Measurements from ENCODE around the gene TMEM79. TPM values are rescaled to one million over a fixed set of nuclear protein-coding genes. Genes with fewer than 3 reads are reported as not detected.
"Not testable (repeated sequence)": the region's sequence is repeated elsewhere in the genome, so short reads cannot be mapped to it uniquely, and the experiment has no call there.

TMEM79 gene
- total RNA-seq, 1 experiment from 2014 or later, result 6.1 TPM

GRCh38 chr1:156320560-156320959, 36.4 kb downstream of the TMEM79 start:
- DNase-seq, result no peak
- Histone ChIP-seq H3K4me2 (ENCODE audit: low read depth, low read length, poor library complexity, severe bottlenecking) (no peak overlapping the region), H3K27me3 (ENCODE audit: low read length) (no peaks in the 10 kb centered on the region), H3K79me2 (ENCODE audit: low read length) (no peaks in the 10 kb centered on the region; the same call in 1 of the 2 replicates), H3K36me3 (ENCODE audit: insufficient read depth, low read length) (peaks cover 65% of the 10 kb centered on the region), H3K27ac (ENCODE audit: low read length) (no peak overlapping the region), H2AFZ (ENCODE audit: low read length) (no peak overlapping the region), H3K4me3 (ENCODE audit: low read length) (no peak overlapping the region), H3K4me1 (ENCODE audit: low read length) (no peaks in the 10 kb centered on the region), H4K20me1 (ENCODE audit: insufficient read depth, low read depth, low read length) (peaks cover 6% of the 10 kb centered on the region; the same call in 1 of the 2 replicates), H3K9me2 (replicated peaks; ENCODE audit: insufficient read depth, low read length) (no peaks in the 10 kb centered on the region), H3K9me3 (ENCODE audit: low read length) (no peaks in the 10 kb centered on the region), H3K9ac (ENCODE audit: low read length) (no peak overlapping the region)

- H3K27me3 ChIP-seq (ENCODE audit: low read length); DNase-seq; H4K20me1 ChIP-seq (ENCODE audit: insufficient read depth, low read depth, low read length); H3K79me2 ChIP-seq (ENCODE audit: low read length); H3K4me1 ChIP-seq (ENCODE audit: low read length); H2AFZ ChIP-seq (ENCODE audit: low read length); H3K9ac ChIP-seq (ENCODE audit: low read length); H3K4me2 ChIP-seq (ENCODE audit: low read depth, low read length, poor library complexity, severe bottlenecking); H3K9me2 ChIP-seq (replicated peaks; ENCODE audit: insufficient read depth, low read length); H3K27ac ChIP-seq (ENCODE audit: low read length); H3K4me3 ChIP-seq (ENCODE audit: low read length); H3K9me3 ChIP-seq (ENCODE audit: low read length): not testable (repeated sequence)
- H3K36me3 ChIP-seq (ENCODE audit: insufficient read depth, low read length), result peaks cover 48% of the 10 kb centered on the region
These were observed 39.1 kb downstream of the TMEM79 start for GRCh38 chr1:156323179-156323578.

GRCh38 chr1:156336242-156336641, 52.1 kb downstream of the TMEM79 start:
- Histone ChIP-seq H3K36me3 (ENCODE audit: insufficient read depth, low read length) (peaks cover 47% of the 10 kb centered on the region), H3K4me2 (ENCODE audit: low read depth, low read length, poor library complexity, severe bottlenecking) (peak overlapping the region; percentile 81), H3K79me2 (ENCODE audit: low read length) (peaks cover 50% of the 10 kb centered on the region), H3K27me3 (ENCODE audit: low read length) (no peaks in the 10 kb centered on the region), H3K9me2 (replicated peaks; ENCODE audit: insufficient read depth, low read length) (no peaks in the 10 kb centered on the region), H3K27ac (ENCODE audit: low read length) (no peak overlapping the region), H2AFZ (ENCODE audit: low read length) (no peak overlapping the region), H4K20me1 (ENCODE audit: insufficient read depth, low read depth, low read length) (peaks cover 17% of the 10 kb centered on the region; the same call in 1 of the 2 replicates), H3K4me3 (ENCODE audit: low read length) (peak overlapping the region; percentile 93), H3K4me1 (ENCODE audit: low read length) (peaks cover 20% of the 10 kb centered on the region), H3K9ac (ENCODE audit: low read length) (peak overlapping the region; percentile 91), H3K9me3 (ENCODE audit: low read length) (no peaks in the 10 kb centered on the region)
- peak; percentile 60 for DNase-seq

- Histone ChIP-seq H3K27me3 (ENCODE audit: low read length) (no peaks in the 10 kb centered on the region), H3K4me3 (ENCODE audit: low read length) (peak overlapping the region; percentile 93), H3K36me3 (ENCODE audit: insufficient read depth, low read length) (peaks cover 44% of the 10 kb centered on the region), H3K4me2 (ENCODE audit: low read depth, low read length, poor library complexity, severe bottlenecking) (peak overlapping the region; percentile 81), H2AFZ (ENCODE audit: low read length) (peak overlapping the region; percentile 17; the same call in 1 of the 2 replicates), H3K9ac (ENCODE audit: low read length) (peak overlapping the region; percentile 91), H3K9me2 (replicated peaks; ENCODE audit: insufficient read depth, low read length) (no peaks in the 10 kb centered on the region), H3K27ac (ENCODE audit: low read length) (peak overlapping the region; percentile 69), H3K4me1 (ENCODE audit: low read length) (peaks cover 20% of the 10 kb centered on the region), H3K9me3 (ENCODE audit: low read length) (no peaks in the 10 kb centered on the region), H4K20me1 (ENCODE audit: insufficient read depth, low read depth, low read length) (peaks cover 17% of the 10 kb centered on the region; the same call in 1 of the 2 replicates), H3K79me2 (ENCODE audit: low read length) (peaks cover 48% of the 10 kb centered on the region)
- no peak for DNase-seq
These were observed 53.1 kb downstream of the TMEM79 start for GRCh38 chr1:156337052-156337887.

GRCh38 chr1:156337888-156338179, 53.7 kb downstream of the TMEM79 start:
- Histone ChIP-seq H3K27me3 (ENCODE audit: low read length) (no peaks in the 10 kb centered on the region), H3K9me3 (ENCODE audit: low read length) (no peaks in the 10 kb centered on the region), H3K36me3 (ENCODE audit: insufficient read depth, low read length) (peaks cover 38% of the 10 kb centered on the region), H3K4me1 (ENCODE audit: low read length) (peaks cover 20% of the 10 kb centered on the region), H3K27ac (ENCODE audit: low read length) (peak overlapping the region; percentile 69), H3K9me2 (replicated peaks; ENCODE audit: insufficient read depth, low read length) (no peaks in the 10 kb centered on the region), H3K4me2 (ENCODE audit: low read depth, low read length, poor library complexity, severe bottlenecking) (peak overlapping the region; percentile 81), H4K20me1 (ENCODE audit: insufficient read depth, low read depth, low read length) (peaks cover 17% of the 10 kb centered on the region; the same call in 1 of the 2 replicates), H3K9ac (ENCODE audit: low read length) (peak overlapping the region; percentile 91), H2AFZ (ENCODE audit: low read length) (peak overlapping the region; percentile 17; the same call in 1 of the 2 replicates), H3K4me3 (ENCODE audit: low read length) (peak overlapping the region; percentile 93), H3K79me2 (ENCODE audit: low read length) (peaks cover 44% of the 10 kb centered on the region)
- DNase-seq, result no peak

- Histone ChIP-seq H3K9me3 (ENCODE audit: low read length) (no peaks in the 10 kb centered on the region), H3K36me3 (ENCODE audit: insufficient read depth, low read length) (peaks cover 35% of the 10 kb centered on the region), H3K4me1 (ENCODE audit: low read length) (peaks cover 20% of the 10 kb centered on the region), H3K4me2 (ENCODE audit: low read depth, low read length, poor library complexity, severe bottlenecking) (peak within 1 kb of the TSS; percentile 87), H3K79me2 (ENCODE audit: low read length) (peaks cover 42% of the 10 kb centered on the region), H3K9me2 (replicated peaks; ENCODE audit: insufficient read depth, low read length) (no peaks in the 10 kb centered on the region), H3K27me3 (ENCODE audit: low read length) (no peaks in the 10 kb centered on the region), H2AFZ (ENCODE audit: low read length) (peak within 1 kb of the TSS; percentile 94; the same call in 1 of the 2 replicates), H3K4me3 (ENCODE audit: low read length) (peak within 1 kb of the TSS; percentile 93), H3K9ac (ENCODE audit: low read length) (peak within 1 kb of the TSS; percentile 91), H4K20me1 (ENCODE audit: insufficient read depth, low read depth, low read length) (peaks cover 17% of the 10 kb centered on the region; the same call in 1 of the 2 replicates), H3K27ac (ENCODE audit: low read length) (peak within 1 kb of the TSS; percentile 69)
- peak; percentile 100 for DNase-seq
These were observed 54.3 kb downstream of the TMEM79 start, which contains the start of the genes CCT3 and TSACC for GRCh38 chr1:156338180-156338976. CCT3 (minus strand) TSS chr1:156338292; CDS start chr1:156338184, 108 bp downstream. TSACC (plus strand) TSS chr1:156338526; CDS start chr1:156339758, 1,232 bp downstream.
